Astrocyte (in vitro differentiated cells and primary cell): ENCODE results near the gene CELF2.

Source experiments
- EZH2 ChIP-seq: IDR thresholded peaks from 2 replicates; pipeline ENCODE4 v1.6.1; 2012; ENCODE audit warnings: mild to moderate bottlenecking, low read length, inconsistent platforms; ENCODE audit not compliant: insufficient read depth
- TF ChIP-seq, protein P1 (sequence below): IDR thresholded peaks from 2 replicates; pipeline ENCODE4 v1.5.1; 2011; ENCODE audit warnings: low read depth, mild to moderate bottlenecking, inconsistent platforms, low read length, moderate library complexity; ENCODE audit not compliant: insufficient read depth

DNA sequence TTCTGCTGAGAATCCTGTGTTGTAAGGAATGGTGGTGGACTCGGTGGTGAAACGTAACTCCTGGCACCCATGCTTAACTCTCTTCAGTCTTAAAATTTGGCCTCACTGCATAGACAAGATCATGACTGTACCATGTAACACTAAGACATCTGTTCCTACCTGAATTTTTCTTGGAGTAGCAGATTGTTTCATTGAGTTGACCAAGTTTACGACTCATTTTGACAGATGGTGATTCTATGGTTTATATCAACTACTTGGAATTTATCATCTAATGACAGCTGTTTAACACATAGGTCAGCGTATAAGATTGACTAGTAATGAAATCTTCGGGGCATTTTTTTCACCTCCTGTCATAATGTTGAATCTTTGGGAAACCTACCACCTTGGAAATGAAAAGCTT lies 184.2 kb downstream of the CELF2 start:
- TF ChIP-seq, protein P1, sequence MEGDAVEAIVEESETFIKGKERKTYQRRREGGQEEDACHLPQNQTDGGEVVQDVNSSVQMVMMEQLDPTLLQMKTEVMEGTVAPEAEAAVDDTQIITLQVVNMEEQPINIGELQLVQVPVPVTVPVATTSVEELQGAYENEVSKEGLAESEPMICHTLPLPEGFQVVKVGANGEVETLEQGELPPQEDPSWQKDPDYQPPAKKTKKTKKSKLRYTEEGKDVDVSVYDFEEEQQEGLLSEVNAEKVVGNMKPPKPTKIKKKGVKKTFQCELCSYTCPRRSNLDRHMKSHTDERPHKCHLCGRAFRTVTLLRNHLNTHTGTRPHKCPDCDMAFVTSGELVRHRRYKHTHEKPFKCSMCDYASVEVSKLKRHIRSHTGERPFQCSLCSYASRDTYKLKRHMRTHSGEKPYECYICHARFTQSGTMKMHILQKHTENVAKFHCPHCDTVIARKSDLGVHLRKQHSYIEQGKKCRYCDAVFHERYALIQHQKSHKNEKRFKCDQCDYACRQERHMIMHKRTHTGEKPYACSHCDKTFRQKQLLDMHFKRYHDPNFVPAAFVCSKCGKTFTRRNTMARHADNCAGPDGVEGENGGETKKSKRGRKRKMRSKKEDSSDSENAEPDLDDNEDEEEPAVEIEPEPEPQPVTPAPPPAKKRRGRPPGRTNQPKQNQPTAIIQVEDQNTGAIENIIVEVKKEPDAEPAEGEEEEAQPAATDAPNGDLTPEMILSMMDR, result no peak
- no peak for TF ChIP-seq EZH2
